WTC11 (cell line): ENCODE results near the gene SMYD3. TPM values are rescaled to one million over a fixed set of nuclear protein-coding genes. Genes with fewer than 3 reads are reported as not detected.

Experiments used
- ATAC-seq: fragments of 200-7000 bp; cut with Tn5 transposase; 2 replicates; pipeline ENCODE4 v1.10.0; 2021; ENCODE audit warnings: mild to moderate bottlenecking, moderate library complexity
- CTCF ChIA-PET: fragments of 300-600 bp; sonication (Branson Sonifier 250); formaldehyde crosslinking; loops from one replicate; lab custom pipeline; 2021; ENCODE audit warnings: antibody characterized with exemption; lab: Charles Lee
- POLR2A ChIA-PET: fragments of 350-600 bp; sonication (Branson Sonifier 250); formaldehyde crosslinking; loops from one replicate; lab custom pipeline; 2021; ENCODE audit warnings: antibody characterized with exemption; lab: Charles Lee
- DNase-seq: peaks from one replicate; pipeline ENCODE4 v3.0.0; 2021; ENCODE audit warnings: low spot score
- H3K27ac Mint-ChIP-seq: 2 replicates; pipeline ENCODE4 v1.8.0; 2021; ENCODE audit warnings: mixed read lengths
- H3K27me3 Mint-ChIP-seq: 2 replicates; pipeline ENCODE4 v1.8.0; 2021; ENCODE audit warnings: low read depth, mild to moderate bottlenecking, moderate library complexity, mixed read lengths
- H3K36me3 Mint-ChIP-seq: 2 replicates; pipeline ENCODE4 v1.8.0; 2021; ENCODE audit warnings: mixed read lengths
- H3K4me1 Mint-ChIP-seq: 2 replicates; pipeline ENCODE4 v1.8.0; 2022; ENCODE audit warnings: mixed read lengths
- H3K4me3 Mint-ChIP-seq: 2 replicates; pipeline ENCODE4 v1.8.0; 2021; ENCODE audit warnings: mild to moderate bottlenecking, moderate library complexity, mixed read lengths
- H3K9me3 Mint-ChIP-seq: 2 replicates; pipeline ENCODE4 v1.8.0; 2021; ENCODE audit warnings: mixed read lengths
- ELF4 ChIP-seq: sonication (generic); formaldehyde crosslinking; IDR thresholded peaks from 2 replicates; pipeline ENCODE4 v1.8.1; 2022; ENCODE audit warnings: low read depth, mild to moderate bottlenecking, moderate library complexity, missing genetic modification reagents
- FOXP1 ChIP-seq: sonication (generic); formaldehyde crosslinking; IDR thresholded peaks from 2 replicates; pipeline ENCODE4 v1.8.0; 2022; ENCODE audit warnings: missing genetic modification reagents, mild to moderate bottlenecking, moderate library complexity, borderline replicate concordance
- HMGXB4 ChIP-seq: sonication (generic); formaldehyde crosslinking; IDR thresholded peaks from 2 replicates; pipeline ENCODE4 v1.8.1; 2023; ENCODE audit warnings: mild to moderate bottlenecking, moderate library complexity, missing genetic modification reagents
- MAX ChIP-seq: sonication (generic); formaldehyde crosslinking; IDR thresholded peaks from 2 replicates; pipeline ENCODE4 v1.8.0; 2022; ENCODE audit warnings: mild to moderate bottlenecking, missing genetic modification reagents
- MLX ChIP-seq: sonication (generic); formaldehyde crosslinking; IDR thresholded peaks from 2 replicates; pipeline ENCODE4 v1.8.1; 2023; ENCODE audit warnings: mild to moderate bottlenecking, missing genetic modification reagents, moderate library complexity
- MXD4 ChIP-seq: fragments of 250-450 bp; sonication (Bioruptor Pico); IDR thresholded peaks from 2 replicates; pipeline ENCODE4 v1.8.0; 2021; ENCODE audit warnings: mild to moderate bottlenecking, moderate library complexity, borderline replicate concordance
- NR1H2 ChIP-seq: sonication (generic); formaldehyde crosslinking; IDR thresholded peaks from 2 replicates; pipeline ENCODE4 v1.9.0; 2021; ENCODE audit warnings: mild to moderate bottlenecking, moderate library complexity, missing genetic modification reagents
- PRDM15 ChIP-seq: sonication (generic); formaldehyde crosslinking; IDR thresholded peaks from 2 replicates; pipeline ENCODE4 v1.8.0; 2022; ENCODE audit warnings: missing genetic modification reagents
- RELA ChIP-seq: sonication (generic); formaldehyde crosslinking; IDR thresholded peaks from 2 replicates; pipeline ENCODE4 v1.8.1; 2022; ENCODE audit warnings: missing genetic modification reagents, mild to moderate bottlenecking, borderline replicate concordance
- RORB ChIP-seq: fragments of 250-450 bp; sonication (Bioruptor Pico); IDR thresholded peaks from 2 replicates; pipeline ENCODE4 v1.9.0; 2021; ENCODE audit warnings: mild to moderate bottlenecking
- SOX15 ChIP-seq: fragments of 250-450 bp; sonication (Bioruptor Pico); IDR thresholded peaks from 2 replicates; pipeline ENCODE4 v1.9.0; 2021; ENCODE audit warnings: mild to moderate bottlenecking
- TEAD4 ChIP-seq: sonication (generic); formaldehyde crosslinking; IDR thresholded peaks from 2 replicates; pipeline ENCODE4 v1.8.0; 2022; ENCODE audit warnings: mild to moderate bottlenecking, missing genetic modification reagents
- ZBTB43 ChIP-seq: sonication (generic); formaldehyde crosslinking; IDR thresholded peaks from 2 replicates; pipeline ENCODE4 v1.8.1; 2023; ENCODE audit warnings: mild to moderate bottlenecking, missing genetic modification reagents
- ZNF138 ChIP-seq: sonication (generic); formaldehyde crosslinking; conservative IDR thresholded peaks from 2 replicates; pipeline ENCODE4 v1.8.1; 2022; ENCODE audit warnings: mild to moderate bottlenecking, moderate library complexity, missing genetic modification reagents
- ZNF416 ChIP-seq: fragments of 250-450 bp; sonication (Bioruptor Pico); IDR thresholded peaks from 2 replicates; pipeline ENCODE4 v1.9.0; 2021; ENCODE audit warnings: mild to moderate bottlenecking, inconsistent platforms
- ZNF423 ChIP-seq: fragments of 250-450 bp; sonication (Bioruptor Pico); IDR thresholded peaks from 2 replicates; pipeline ENCODE4 v2.1.2; 2022; ENCODE audit warnings: mild to moderate bottlenecking, moderate library complexity
- ZNF532 ChIP-seq: fragments of 250-450 bp; sonication (Bioruptor Pico); IDR thresholded peaks from 2 replicates; pipeline ENCODE4 v1.9.0; 2021; ENCODE audit warnings: mild to moderate bottlenecking, borderline replicate concordance
- ZNF671 ChIP-seq: fragments of 250-450 bp; sonication (Bioruptor Pico); IDR thresholded peaks from 2 replicates; pipeline ENCODE4 v1.8.0; 2021; ENCODE audit warnings: mild to moderate bottlenecking
- total RNA-seq: library from RNA; stranded (reverse); gene quantifications from 3 replicates; pipeline ENCODE4 v1.2.3, GENCODE V29; 2021

Gene SMYD3
- total RNA-seq, 1 experiment from 2014 or later, result 21.4 TPM

- TF ChIP-seq RELA (CRISPR knock-in tag) (no peak), ZNF138 (no peak), MAX (no peak)
Measured at GRCh38 chr1:245772325-245772724, 734.8 kb downstream of the SMYD3 start (continued).

GRCh38 chr1:245771511-245772281, 735.4 kb downstream of the SMYD3 start:
- H3K27me3 Mint-ChIP-seq, result no peaks in the 10 kb centered on the region

More at GRCh38 chr1:245771511-245772281, 735.4 kb downstream of the SMYD3 start:
- Mint-ChIP-seq H3K27ac (no peak overlapping the region), H3K36me3 (no peaks in the 10 kb centered on the region), H3K9me3 (no peaks in the 10 kb centered on the region), H3K4me1 (no peaks in the 10 kb centered on the region; the same call in 1 of the 2 replicates), H3K4me3 (no peak overlapping the region)
- DNase-seq (no peak), ATAC-seq (no peak)
- CTCF ChIA-PET, result no interaction called here
- POLR2A ChIA-PET, result no interaction called here
- TF ChIP-seq SOX15 (CRISPR knock-in tag), result no peak
- no peak for TF ChIP-seq MXD4
- TF ChIP-seq FOXP1, result no peak
- TF ChIP-seq ZNF423 (CRISPR knock-in tag), result no peak
- no peak for TF ChIP-seq NR1H2
- no peak for TF ChIP-seq ZNF671 (CRISPR knock-in tag)
- TF ChIP-seq ZBTB43, result no peak
- no peak for TF ChIP-seq HMGXB4
- TF ChIP-seq ELF4, result no peak
- TF ChIP-seq TEAD4 (CRISPR knock-in tag), result no peak
- no peak for TF ChIP-seq ZNF416
- no peak for TF ChIP-seq PRDM15
- TF ChIP-seq ZNF532 (CRISPR knock-in tag), result no peak
- no peak for TF ChIP-seq MLX
- TF ChIP-seq RORB (CRISPR knock-in tag), result no peak
